Measurements from ENCODE around the gene STX17.
"Not testable (repeated sequence)": the region's sequence is repeated elsewhere in the genome, so short reads cannot be mapped to it uniquely, and the experiment has no call there.

The STX17 gene

GRCh38 chr9:99906403-99907207 is at the start of gene STX17:
Gene STX17 (plus strand): TSS chr9:99906654. CDS start chr9:99915240, 8,586 bp downstream.
- H3K36me3 Mint-ChIP-seq, result peaks cover 4% of the 10 kb centered on the region
- H3K4me1 Mint-ChIP-seq, result peaks cover 32% of the 10 kb centered on the region
- H3K27me3 Mint-ChIP-seq, result no peaks in the 10 kb centered on the region
- no peaks in the 10 kb centered on the region for H3K9me3 Mint-ChIP-seq
- H3K27ac Mint-ChIP-seq, result peak within 1 kb of the TSS; percentile 98
- H3K4me3 Mint-ChIP-seq, result peak within 1 kb of the TSS; percentile 96

- H3K27me3 Mint-ChIP-seq, H3K27ac Mint-ChIP-seq, H3K4me3 Mint-ChIP-seq, H3K4me1 Mint-ChIP-seq, H3K9me3 Mint-ChIP-seq: not testable (repeated sequence)
- H3K36me3 Mint-ChIP-seq, result peaks cover 25% of the 10 kb centered on the region
Observed at GRCh38 chr9:99857576-99857975, 48.9 kb upstream of the STX17 start.

- peaks cover 23% of the 10 kb centered on the region for H3K36me3 Mint-ChIP-seq
- H3K27me3 Mint-ChIP-seq, result peaks cover 1% of the 10 kb centered on the region
- H3K27ac Mint-ChIP-seq, result no peak overlapping the region
- no peak overlapping the region for H3K4me3 Mint-ChIP-seq
- no peaks in the 10 kb centered on the region for H3K9me3 Mint-ChIP-seq
- H3K4me1 Mint-ChIP-seq, result no peaks in the 10 kb centered on the region
Observed at GRCh38 chr9:99858087-99858486, 48.4 kb upstream of the STX17 start.

GRCh38 chr9:99859243-99859980 is 47.0 kb upstream of the STX17 start:
- peaks cover 1% of the 10 kb centered on the region for H3K27me3 Mint-ChIP-seq
- H3K27ac Mint-ChIP-seq, result no peak overlapping the region
- no peak overlapping the region for H3K4me3 Mint-ChIP-seq
- peaks cover 28% of the 10 kb centered on the region for H3K36me3 Mint-ChIP-seq
- H3K4me1 Mint-ChIP-seq, result no peaks in the 10 kb centered on the region
- H3K9me3 Mint-ChIP-seq, result no peaks in the 10 kb centered on the region

- Mint-ChIP-seq H3K27me3 (peaks cover 1% of the 10 kb centered on the region), H3K4me3 (no peak overlapping the region), H3K9me3 (no peaks in the 10 kb centered on the region), H3K4me1 (no peaks in the 10 kb centered on the region), H3K27ac (no peak overlapping the region), H3K36me3 (peaks cover 26% of the 10 kb centered on the region)
Observed at GRCh38 chr9:99860266-99860665, 46.2 kb upstream of the STX17 start.

GRCh38 chr9:99863955-99864354 is 42.5 kb upstream of the STX17 start:
- Mint-ChIP-seq H3K27me3 (peaks cover 1% of the 10 kb centered on the region), H3K4me3 (no peak overlapping the region), H3K27ac (no peak overlapping the region), H3K4me1 (no peaks in the 10 kb centered on the region), H3K9me3 (no peaks in the 10 kb centered on the region), H3K36me3 (peaks cover 14% of the 10 kb centered on the region)

- Mint-ChIP-seq H3K4me3 (no peak overlapping the region), H3K27ac (no peak overlapping the region), H3K36me3 (peaks cover 9% of the 10 kb centered on the region), H3K9me3 (no peaks in the 10 kb centered on the region), H3K27me3 (no peaks in the 10 kb centered on the region), H3K4me1 (no peaks in the 10 kb centered on the region)
Observed at GRCh38 chr9:99866398-99866797, 40.1 kb upstream of the STX17 start.

- Mint-ChIP-seq H3K27ac (no peak overlapping the region), H3K9me3 (no peaks in the 10 kb centered on the region), H3K4me3 (no peak overlapping the region), H3K36me3 (peaks cover 7% of the 10 kb centered on the region), H3K27me3 (no peaks in the 10 kb centered on the region), H3K4me1 (no peaks in the 10 kb centered on the region)
Observed at GRCh38 chr9:99867536-99867935, 38.9 kb upstream of the STX17 start.

- Mint-ChIP-seq H3K4me3 (no peak overlapping the region), H3K9me3 (no peaks in the 10 kb centered on the region), H3K4me1 (no peaks in the 10 kb centered on the region), H3K36me3 (peaks cover 6% of the 10 kb centered on the region), H3K27ac (no peak overlapping the region), H3K27me3 (no peaks in the 10 kb centered on the region)
Observed at GRCh38 chr9:99867968-99868367, 38.5 kb upstream of the STX17 start.

- H3K36me3 Mint-ChIP-seq, result no peaks in the 10 kb centered on the region
- H3K4me1 Mint-ChIP-seq, result no peaks in the 10 kb centered on the region
- H3K27me3 Mint-ChIP-seq, result no peaks in the 10 kb centered on the region
- H3K9me3 Mint-ChIP-seq, result no peaks in the 10 kb centered on the region
- no peak overlapping the region for H3K27ac Mint-ChIP-seq
- H3K4me3 Mint-ChIP-seq, result no peak overlapping the region
Observed at GRCh38 chr9:99868845-99869244, 37.6 kb upstream of the STX17 start.

- Mint-ChIP-seq H3K36me3 (no peaks in the 10 kb centered on the region), H3K4me3 (no peak overlapping the region), H3K27me3 (peaks cover 1% of the 10 kb centered on the region), H3K4me1 (no peaks in the 10 kb centered on the region), H3K9me3 (no peaks in the 10 kb centered on the region), H3K27ac (no peak overlapping the region)
Observed at GRCh38 chr9:99870126-99870525, 36.3 kb upstream of the STX17 start.

GRCh38 chr9:99873531-99873930 is 32.9 kb upstream of the STX17 start:
- H3K27me3 Mint-ChIP-seq, result peaks cover 4% of the 10 kb centered on the region
- H3K9me3 Mint-ChIP-seq, result no peaks in the 10 kb centered on the region
- H3K4me3 Mint-ChIP-seq, result no peak overlapping the region
- no peak overlapping the region for H3K27ac Mint-ChIP-seq
- H3K36me3 Mint-ChIP-seq, result peaks cover 3% of the 10 kb centered on the region
- no peaks in the 10 kb centered on the region for H3K4me1 Mint-ChIP-seq

- peaks cover 4% of the 10 kb centered on the region for H3K27me3 Mint-ChIP-seq
- peaks cover 3% of the 10 kb centered on the region for H3K36me3 Mint-ChIP-seq
- no peaks in the 10 kb centered on the region for H3K4me1 Mint-ChIP-seq
- H3K4me3 Mint-ChIP-seq, result no peak overlapping the region
- H3K27ac Mint-ChIP-seq, result no peak overlapping the region
- H3K9me3 Mint-ChIP-seq, result no peaks in the 10 kb centered on the region
Observed at GRCh38 chr9:99873943-99874584, 32.4 kb upstream of the STX17 start.

GRCh38 chr9:99876190-99876589 is 30.3 kb upstream of the STX17 start:
- Mint-ChIP-seq H3K9me3 (no peaks in the 10 kb centered on the region), H3K4me1 (no peaks in the 10 kb centered on the region), H3K27me3 (peaks cover 4% of the 10 kb centered on the region), H3K4me3 (no peak overlapping the region), H3K36me3 (peaks cover 6% of the 10 kb centered on the region), H3K27ac (no peak overlapping the region)

GRCh38 chr9:99878651-99879050 is 27.8 kb upstream of the STX17 start:
- Mint-ChIP-seq H3K27me3 (peaks cover 4% of the 10 kb centered on the region), H3K27ac (no peak overlapping the region), H3K4me3 (no peak overlapping the region), H3K9me3 (no peaks in the 10 kb centered on the region), H3K36me3 (peaks cover 7% of the 10 kb centered on the region), H3K4me1 (no peaks in the 10 kb centered on the region)

GRCh38 chr9:99881769-99882168 is 24.7 kb upstream of the STX17 start:
- Mint-ChIP-seq H3K27ac (no peak overlapping the region), H3K4me3 (no peak overlapping the region), H3K4me1 (no peaks in the 10 kb centered on the region), H3K36me3 (peaks cover 4% of the 10 kb centered on the region), H3K9me3 (no peaks in the 10 kb centered on the region), H3K27me3 (no peaks in the 10 kb centered on the region)

All from activated naive CD4-positive, alpha-beta T cell treated with anti-CD3 and anti-CD28 coated beads, Interleukin-2, amount 50 U/mL, for 24 hours (primary cell).